ENCODE measurements around the gene ZNF814.
A peak's percentile ranks its signal among the peaks of the same experiment; 100 is the strongest.
"Not testable (repeated sequence)": the region's sequence is repeated elsewhere in the genome, so short reads cannot be mapped to it uniquely, and the experiment has no call there.

ZNF814 gene

DNA sequence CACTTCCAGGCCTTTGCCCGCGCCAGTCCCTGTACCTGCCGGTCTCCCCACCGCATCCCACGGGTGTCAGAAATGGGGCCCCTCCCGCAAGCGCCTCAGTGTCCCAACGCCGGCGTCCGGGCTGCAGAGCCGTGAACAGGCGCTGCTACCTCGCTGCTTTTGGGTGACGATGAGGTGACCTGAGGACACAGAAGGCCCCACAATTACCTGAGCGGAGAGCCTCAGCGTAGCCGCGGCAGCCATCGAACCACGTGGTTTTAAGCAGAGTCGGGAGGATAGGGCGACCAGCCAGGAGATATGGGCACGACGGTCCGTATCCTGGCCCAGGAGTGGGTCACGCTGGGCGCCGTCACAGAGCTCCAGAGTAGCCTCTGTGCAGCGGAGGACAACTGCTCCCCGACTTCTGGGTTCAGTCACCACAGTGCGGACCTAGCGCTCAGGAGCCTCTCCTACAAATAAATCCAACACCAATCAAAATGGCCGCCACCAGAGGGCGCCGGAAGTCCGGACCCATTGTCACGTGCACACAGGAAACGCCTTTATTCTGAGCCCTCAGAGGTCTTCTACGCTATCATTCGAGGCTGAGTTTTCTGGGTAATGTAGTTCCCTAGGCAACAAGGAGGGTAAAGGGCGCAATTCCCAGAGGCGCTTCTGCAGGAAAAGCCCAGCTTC is at the start of gene ZNF814:
Gene ZNF814, minus strand, starts transcription at position 478 of the 672 bp plus-strand sequence. Its CDS starts 235 bp downstream, at position 243.
- Histone ChIP-seq H3K36me3 (peaks cover 29 to 40% (median 37%) of the 10 kb centered on the region in 11 experiments), H3K27ac (peak within 1 kb of the TSS; percentile 71 to 92 (median 87)), H3K9me3 (replicated peaks in 1 of 11) (peaks cover 31 to 55% (median 47%) of the 10 kb centered on the region in 11 experiments), H4K20me1 (peaks cover 0 to 21% (median 0%) of the 10 kb centered on the region in 11 experiments; a peak in 6 of 22 replicates), H3K27me3 (no peaks in the 10 kb centered on the region), H3K9ac (peak within 1 kb of the TSS; percentile 87 to 95 (median 91)), H3K4me1 (peaks cover 8 to 16% (median 11%) of the 10 kb centered on the region in 10 experiments; a peak in 16 of 20 replicates), H3K4me3 (peak within 1 kb of the TSS; percentile 87 to 97 (median 92)), H3K4me2 (peak within 1 kb of the TSS; percentile 78 to 98 (median 84))
- no peak for TF ChIP-seq Cebpa-rat (IDR thresholded peaks at IDR 0.05)

DNA sequence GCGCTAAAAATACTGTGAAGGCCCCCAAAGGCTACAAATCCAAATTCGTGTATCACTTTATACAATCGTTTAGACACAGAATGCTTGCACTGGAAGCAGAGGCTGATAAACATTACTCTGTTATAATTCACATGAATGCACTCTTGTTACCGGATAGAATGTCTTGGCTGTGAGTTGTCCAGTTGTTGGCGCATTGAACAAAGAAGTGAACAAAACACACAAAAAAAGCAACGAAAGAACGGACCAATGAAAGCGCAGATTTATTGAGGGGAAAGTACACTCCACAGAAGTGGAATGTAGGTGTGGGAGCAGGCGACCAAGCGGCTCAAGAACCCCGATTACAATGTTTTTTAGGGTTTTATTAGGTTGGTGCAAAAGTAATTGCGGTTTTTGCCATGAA is 46.9 kb upstream of the ZNF814 start:
- Histone ChIP-seq H3K4me1 (peaks cover 0 to 5% (median 4%) of the 10 kb centered on the region in 10 experiments; a peak in 3 of 20 replicates), H3K27ac (no peak overlapping the region), H4K20me1 (no peaks in the 10 kb centered on the region), H3K36me3 (peaks cover 82 to 99% (median 93%) of the 10 kb centered on the region in 11 experiments), H3K4me3 (peak overlapping the region in 2 of 10 experiments; percentile 66 to 79; a peak in 3 of 20 replicates), H3K27me3 (no peaks in the 10 kb centered on the region), H3K9me3 (replicated peaks in 1 of 11) (peaks cover 99 to 100% (median 100%) of the 10 kb centered on the region in 11 experiments), H3K9ac (no peak overlapping the region), H3K4me2 (no peak overlapping the region)
- TF ChIP-seq Cebpa-rat (IDR thresholded peaks at IDR 0.05) = no peak

DNA sequence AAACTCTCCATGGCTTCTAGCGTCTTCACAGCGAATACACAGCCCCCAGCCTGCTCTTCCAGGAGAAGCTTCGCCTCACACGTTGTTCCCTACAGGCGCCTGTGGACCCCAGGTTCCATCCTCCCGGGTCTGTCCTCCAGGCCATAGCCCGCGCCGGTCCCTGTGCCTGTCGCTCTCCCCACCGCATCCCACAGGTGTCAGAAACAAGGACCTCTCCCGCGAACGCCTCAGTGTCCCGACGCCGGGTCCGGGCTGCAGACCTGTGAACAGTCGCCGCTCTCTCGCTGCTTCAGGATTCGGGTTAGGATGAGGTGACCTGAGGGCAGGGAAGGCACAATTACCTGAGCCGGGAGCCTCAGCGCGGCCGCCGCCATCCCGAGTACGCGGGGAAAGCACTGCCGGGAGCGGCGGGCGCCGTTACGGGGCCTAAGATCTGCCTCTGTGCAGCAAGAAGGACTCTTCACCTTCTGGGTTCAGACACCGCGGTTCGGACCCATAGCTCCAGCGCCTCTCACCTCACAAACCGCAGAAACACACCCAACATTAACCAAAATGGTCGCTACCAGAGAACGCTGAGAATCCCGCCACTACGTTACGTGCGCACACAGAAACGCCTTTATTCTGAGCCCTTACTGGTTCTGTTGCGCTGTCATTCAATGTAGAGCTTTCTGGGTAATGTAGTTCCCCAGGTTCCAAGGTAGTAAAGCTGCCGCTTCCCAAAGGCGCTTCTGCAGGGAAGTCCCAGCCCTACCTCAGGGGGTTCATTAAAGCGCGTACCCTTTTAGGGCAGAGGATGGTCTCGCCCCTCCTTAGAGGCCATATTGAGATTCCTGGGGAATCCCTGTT is 46.2 kb upstream of the ZNF814 start, which contains the start of gene ZNF418:
Gene ZNF418, minus strand, starts transcription at position 583 of the 846 bp plus-strand sequence. CDS start 1,580 bp downstream, outside the sequence.
- H4K20me1 ChIP-seq = no peaks in the 10 kb centered on the region
- peak within 1 kb of the TSS; percentile 73 to 86 (median 84) for H3K9ac ChIP-seq
- no peaks in the 10 kb centered on the region for H3K27me3 ChIP-seq
- H3K9me3 ChIP-seq (replicated peaks in 1 of 11) = peaks cover 99 to 100% (median 100%) of the 10 kb centered on the region in 11 experiments
- peak within 1 kb of the TSS; percentile 66 to 84 (median 77) for H3K4me3 ChIP-seq
- H3K4me2 ChIP-seq = peak within 1 kb of the TSS; percentile 57 to 86 (median 75)
- no peak for TF ChIP-seq Cebpa-rat (IDR thresholded peaks at IDR 0.05)
- peaks cover 79 to 99% (median 93%) of the 10 kb centered on the region in 11 experiments for H3K36me3 ChIP-seq
- peaks cover 0 to 11% (median 5%) of the 10 kb centered on the region in 10 experiments; a peak in 8 of 20 replicates for H3K4me1 ChIP-seq
- peak within 1 kb of the TSS; percentile 46 to 81 (median 76); a peak in 21 of 22 replicates for H3K27ac ChIP-seq

DNA sequence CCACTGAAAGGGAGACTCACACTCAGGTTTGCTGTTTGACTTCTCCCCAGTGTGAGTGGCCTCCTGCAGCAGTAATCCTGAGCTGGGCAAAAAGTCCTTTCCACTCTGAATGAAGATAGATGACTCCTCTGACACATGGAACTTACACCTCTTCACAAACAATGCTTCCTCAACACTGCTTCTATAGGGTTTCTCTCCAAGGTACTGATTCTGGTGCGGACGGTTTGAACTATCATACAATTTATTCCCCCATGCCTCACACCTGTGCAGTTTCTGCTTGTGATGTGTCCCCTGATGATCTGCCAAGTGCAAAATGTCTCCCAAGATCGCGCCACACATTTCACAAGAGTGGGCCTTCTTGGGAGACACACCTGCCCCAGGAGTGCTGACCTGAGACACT is 38.8 kb upstream of the ZNF814 start:
- H3K36me3 ChIP-seq = peaks cover 62 to 97% (median 88%) of the 10 kb centered on the region in 11 experiments
- H3K27me3 ChIP-seq = no peaks in the 10 kb centered on the region
- no peak for TF ChIP-seq Cebpa-rat (IDR thresholded peaks at IDR 0.05)
- H3K4me3 ChIP-seq = no peak overlapping the region
- H3K9ac ChIP-seq = no peak overlapping the region
- peaks cover 87 to 95% (median 89%) of the 10 kb centered on the region in 11 experiments for H3K9me3 ChIP-seq (replicated peaks in 1 of 11)
- no peak overlapping the region for H3K4me2 ChIP-seq
- H4K20me1 ChIP-seq = no peaks in the 10 kb centered on the region; a peak in 1 of 22 replicates
- peaks cover 0 to 8% (median 0%) of the 10 kb centered on the region in 10 experiments; a peak in 5 of 20 replicates for H3K4me1 ChIP-seq
- no peak overlapping the region for H3K27ac ChIP-seq

DNA sequence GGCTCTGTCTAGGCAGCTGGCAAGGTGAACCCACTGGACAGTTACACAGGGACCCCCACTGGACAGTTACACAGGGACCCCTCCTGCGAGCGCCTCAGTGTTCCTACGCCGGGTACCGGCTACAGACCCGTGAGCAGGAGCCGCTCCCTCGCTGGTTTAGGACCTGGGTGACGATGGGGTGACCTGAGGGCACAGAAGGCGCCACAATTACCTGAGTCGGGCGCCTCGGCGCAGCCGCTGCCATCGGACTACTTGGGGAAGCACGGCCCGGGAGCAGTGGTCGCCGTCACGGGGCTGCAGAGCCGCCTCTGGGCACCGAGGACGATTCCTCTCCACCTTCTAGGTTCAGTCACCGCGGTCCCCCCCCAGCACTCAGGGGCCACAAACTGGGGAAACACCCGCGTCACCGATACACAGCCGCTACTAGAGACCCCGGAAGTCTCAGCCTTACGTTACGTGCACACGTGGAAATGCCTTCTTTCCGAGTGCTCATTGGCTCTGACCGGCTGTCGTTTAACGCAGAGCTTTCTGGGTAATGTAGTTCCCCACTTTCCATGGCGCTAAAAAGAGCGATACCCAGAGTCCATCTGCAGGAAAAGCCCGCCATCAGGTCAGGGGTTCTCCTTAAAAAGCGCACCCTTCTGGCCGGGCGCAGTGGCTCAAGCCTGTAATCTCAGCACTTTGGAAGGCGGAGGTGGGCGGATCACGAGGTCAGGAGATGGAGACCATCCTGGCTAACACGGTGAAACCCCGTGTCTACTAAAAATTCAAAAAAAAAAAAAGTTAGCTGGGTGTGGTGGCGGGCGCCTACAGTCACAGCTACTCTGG is 27.5 kb upstream of the ZNF814 start, which contains the start of gene ZNF417:
Gene ZNF417, minus strand, starts transcription at position 425 of the 828 bp plus-strand sequence. Its CDS starts 181 bp downstream, at position 244.
- Histone ChIP-seq H3K4me1 (peaks cover 10 to 19% (median 15%) of the 10 kb centered on the region in 10 experiments), H4K20me1 (peaks cover 0 to 23% (median 3%) of the 10 kb centered on the region in 11 experiments; a peak in 8 of 22 replicates), H3K27ac (peak within 1 kb of the TSS; percentile 76 to 91 (median 85)), H3K36me3 (peaks cover 32 to 78% (median 44%) of the 10 kb centered on the region in 11 experiments), H3K4me3 (peak within 1 kb of the TSS; percentile 79 to 96 (median 88)), H3K4me2 (peak within 1 kb of the TSS; percentile 81 to 97 (median 93)), H3K9ac (peak within 1 kb of the TSS; percentile 85 to 95 (median 90))
- not testable (repeated sequence) for H3K9me3 ChIP-seq (replicated peaks in 1 of 11); H3K27me3 ChIP-seq

DNA sequence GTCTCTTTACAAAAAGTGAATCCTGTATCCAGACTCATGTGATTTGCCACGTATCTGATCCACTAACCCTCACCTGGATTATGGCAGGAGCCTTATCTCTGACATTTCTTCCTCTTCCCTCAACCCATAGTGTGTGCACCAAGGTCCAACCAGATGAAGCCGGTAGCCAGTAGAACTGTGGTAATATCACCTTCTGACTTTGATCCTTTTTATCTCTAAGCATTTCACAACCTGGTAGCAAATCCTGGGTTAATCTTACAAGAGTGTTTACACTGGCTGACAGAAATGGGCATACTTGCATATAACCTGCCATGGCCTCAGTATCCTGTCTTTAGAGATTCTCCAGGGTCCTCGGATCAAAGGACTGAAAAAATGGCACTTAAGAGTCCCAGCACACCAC is 25.7 kb upstream of the ZNF814 start:
- no peak overlapping the region for H3K27ac ChIP-seq
- peaks cover 34 to 74% (median 50%) of the 10 kb centered on the region in 11 experiments for H3K36me3 ChIP-seq
- TF ChIP-seq Cebpa-rat (IDR thresholded peaks at IDR 0.05) = no peak
- H3K4me1 ChIP-seq = peaks cover 10 to 19% (median 15%) of the 10 kb centered on the region in 10 experiments
- peaks cover 0 to 24% (median 5%) of the 10 kb centered on the region in 11 experiments; a peak in 8 of 22 replicates for H4K20me1 ChIP-seq
- no peak overlapping the region; a peak in 1 of 20 replicates for H3K4me3 ChIP-seq
- H3K4me2 ChIP-seq = peak overlapping the region; percentile 81 to 97 (median 93); a peak in 18 of 22 replicates
- no peak overlapping the region for H3K9ac ChIP-seq
- peaks cover 0 to 9% (median 0%) of the 10 kb centered on the region in 11 experiments; a peak in 1 of 22 replicates for H3K9me3 ChIP-seq (replicated peaks in 1 of 11)
- H3K27me3 ChIP-seq = no peaks in the 10 kb centered on the region

DNA sequence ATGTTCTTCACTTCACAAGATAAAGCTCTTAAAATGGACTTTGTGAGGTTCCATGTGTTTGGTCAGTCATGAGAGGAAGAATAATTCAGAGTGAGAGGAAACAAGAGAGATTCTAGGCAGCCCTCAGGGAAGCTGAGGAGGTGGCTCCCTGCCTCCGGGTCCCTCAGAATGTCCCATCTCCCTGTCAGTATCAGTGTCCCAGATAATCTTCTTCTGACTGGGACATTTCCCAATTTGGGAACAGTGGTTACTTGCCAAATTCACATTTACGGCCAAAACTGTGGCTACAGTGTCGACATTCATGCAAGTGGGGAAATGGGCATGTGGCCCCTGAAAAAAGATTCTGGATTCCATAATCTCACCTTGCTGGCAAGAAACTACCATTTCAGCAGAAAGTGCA is 18.6 kb upstream of the ZNF814 start:
- H3K4me1 ChIP-seq = no peaks in the 10 kb centered on the region
- H3K4me2 ChIP-seq = no peak overlapping the region
- H3K4me3 ChIP-seq = no peak overlapping the region
- no peak overlapping the region for H3K27ac ChIP-seq
- peaks cover 0 to 46% (median 23%) of the 10 kb centered on the region in 11 experiments; a peak in 15 of 22 replicates for H4K20me1 ChIP-seq
- H3K9me3 ChIP-seq (replicated peaks in 1 of 11) = no peaks in the 10 kb centered on the region
- H3K27me3 ChIP-seq = no peaks in the 10 kb centered on the region
- no peak overlapping the region for H3K9ac ChIP-seq
- H3K36me3 ChIP-seq = peaks cover 47 to 80% (median 65%) of the 10 kb centered on the region in 11 experiments
- TF ChIP-seq Cebpa-rat (IDR thresholded peaks at IDR 0.05) = no peak

DNA sequence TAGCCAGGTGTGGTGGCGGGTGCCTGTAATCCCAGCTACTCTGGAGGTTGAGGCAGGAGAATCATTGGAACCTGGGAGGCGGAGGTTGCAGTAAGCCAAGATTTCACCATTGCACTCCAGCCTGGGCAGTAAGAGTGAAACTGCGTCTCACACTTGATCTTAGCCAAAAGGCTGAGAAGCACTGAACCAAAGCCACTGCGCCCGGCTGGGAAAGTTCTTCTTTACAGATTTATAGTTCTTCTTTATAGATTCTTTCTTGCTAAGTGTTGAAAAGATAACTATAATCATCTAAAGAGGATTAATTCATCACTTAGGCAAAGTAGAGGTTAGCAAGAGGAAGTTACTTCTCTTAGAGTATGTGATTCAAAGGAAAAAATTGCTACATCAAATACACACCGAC is 16.4 kb upstream of the ZNF814 start:
- Histone ChIP-seq H4K20me1 (peaks cover 0 to 50% (median 19%) of the 10 kb centered on the region in 11 experiments; a peak in 15 of 22 replicates), H3K9me3 (replicated peaks in 1 of 11) (no peaks in the 10 kb centered on the region)

More for the DNA sequence above, 16.4 kb upstream of the ZNF814 start:
- no peak for TF ChIP-seq Cebpa-rat (IDR thresholded peaks at IDR 0.05)
- H3K4me2 ChIP-seq = no peak overlapping the region
- peaks cover 28 to 72% (median 50%) of the 10 kb centered on the region in 11 experiments for H3K36me3 ChIP-seq
- H3K4me3 ChIP-seq = no peak overlapping the region
- no peaks in the 10 kb centered on the region for H3K27me3 ChIP-seq
- H3K9ac ChIP-seq = no peak overlapping the region
- no peaks in the 10 kb centered on the region for H3K4me1 ChIP-seq
- no peak overlapping the region for H3K27ac ChIP-seq
